Bone marrow (tissue), 2 donors: ENCODE results near the gene KCNQ1OT1.

Experiments
- DNase-seq, 2 donors: peaks; one replicate each; lab custom pipeline; 2025; lab: John Stamatoyannopoulos, UW

The KCNQ1OT1 gene

GRCh38 chr11:2686360-2687222, 13.2 kb downstream of the KCNQ1OT1 start:
- no peak for DNase-seq

- DNase-seq = no peak
Measured at GRCh38 chr11:2685566-2686359, 14.0 kb downstream of the KCNQ1OT1 start.

DNA sequence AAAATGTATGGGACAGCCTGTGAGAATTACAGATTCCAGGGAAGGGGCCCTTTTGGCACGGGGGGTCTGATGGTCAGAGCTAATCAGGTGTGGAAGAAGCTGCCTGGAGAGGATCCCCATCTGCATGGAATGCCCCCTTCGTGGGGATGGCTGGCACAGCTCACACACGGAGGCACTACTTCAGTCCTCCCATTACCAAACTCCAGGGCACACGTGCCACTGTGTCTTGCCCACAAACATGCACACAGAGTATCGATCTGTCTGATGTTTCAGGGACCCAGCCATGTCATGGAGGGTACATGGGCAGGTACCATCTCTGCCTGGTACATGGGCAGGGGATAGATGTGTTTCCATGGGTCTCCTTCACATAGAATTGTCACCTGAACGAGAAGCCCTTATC, 14.7 kb downstream of the KCNQ1OT1 start:
- no peak for DNase-seq

DNA sequence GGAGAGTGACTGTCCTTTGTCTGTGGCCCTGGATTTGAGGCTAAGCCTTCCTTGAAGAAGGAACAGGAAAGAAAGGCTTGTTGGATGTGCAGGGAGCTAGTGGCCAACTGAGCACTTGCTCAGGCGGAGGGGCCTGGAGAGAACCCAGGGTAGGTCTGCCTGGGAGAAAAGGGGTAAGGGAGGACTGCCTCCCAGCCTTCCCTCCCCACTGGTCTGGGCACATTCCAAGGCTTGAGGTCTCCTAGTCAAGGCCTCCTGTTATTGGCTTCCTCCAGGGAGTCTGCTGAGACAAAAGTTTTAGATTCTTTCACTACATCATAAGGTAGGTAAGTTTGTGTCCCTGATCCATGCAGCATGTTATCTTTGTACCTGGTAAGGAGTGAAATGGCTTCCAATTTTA, 15.2 kb downstream of the KCNQ1OT1 start:
- DNase-seq = no peak

GRCh38 chr11:2683806-2684205, 16.0 kb downstream of the KCNQ1OT1 start:
- no peak for DNase-seq

- DNase-seq = no peak
Measured at GRCh38 chr11:2681408-2682145, 18.2 kb downstream of the KCNQ1OT1 start.

DNA sequence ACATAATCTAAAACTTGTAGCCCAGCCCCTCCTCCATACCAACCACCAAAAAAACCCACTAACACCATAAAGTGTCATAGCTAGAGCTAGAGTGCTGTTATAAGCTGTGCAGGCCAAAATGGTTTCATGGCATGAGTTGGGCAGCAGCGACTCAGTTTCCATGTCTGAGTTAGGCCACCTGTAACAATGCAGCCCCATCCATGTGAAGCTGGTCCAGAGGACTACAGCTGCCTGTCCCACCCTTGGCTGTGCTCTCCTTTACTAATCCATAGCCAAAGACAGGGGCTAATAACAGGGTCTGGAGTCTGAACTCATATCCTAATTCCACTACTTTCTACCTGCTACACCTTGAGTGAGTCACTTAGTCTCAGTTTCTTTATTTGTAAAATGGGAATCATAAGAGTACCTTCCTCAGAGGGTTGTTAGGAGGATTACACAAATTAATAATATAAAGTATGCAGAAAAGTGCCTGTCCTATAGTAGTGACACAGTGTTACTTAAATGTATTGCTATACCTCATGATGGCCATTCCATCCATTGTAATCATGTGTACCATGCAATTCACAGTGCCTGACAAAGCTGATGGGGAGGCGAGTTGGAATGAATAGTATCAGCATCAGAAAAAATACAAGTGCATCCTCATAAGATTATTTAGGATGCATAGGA, 20.6 kb downstream of the KCNQ1OT1 start:
- no peak for DNase-seq

GRCh38 chr11:2678396-2678795, 21.4 kb downstream of the KCNQ1OT1 start:
- DNase-seq = no peak

DNA sequence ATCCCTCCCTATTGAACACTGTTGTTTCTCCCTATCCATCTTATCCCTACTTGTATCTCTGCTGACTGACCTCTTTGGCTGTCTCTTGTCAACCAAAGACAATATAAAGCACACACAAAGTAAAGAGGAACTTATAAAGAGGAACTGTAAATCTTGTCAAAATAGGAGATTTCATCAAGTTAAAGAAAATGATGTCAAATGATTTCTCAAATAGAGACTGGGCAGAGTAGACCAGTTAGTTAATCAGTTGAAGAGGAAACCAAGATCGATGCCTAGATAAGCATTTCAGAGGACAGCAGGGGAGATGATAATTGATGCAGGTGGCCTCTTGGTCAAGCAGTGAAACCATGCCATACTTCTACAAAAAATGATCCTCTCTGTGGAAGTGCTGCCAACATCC, 22.7 kb downstream of the KCNQ1OT1 start:
- peak in 1 of 2 donors; percentile 41 for DNase-seq

- DNase-seq = no peak
Measured at GRCh38 chr11:2675540-2675939, 24.3 kb downstream of the KCNQ1OT1 start.

DNA sequence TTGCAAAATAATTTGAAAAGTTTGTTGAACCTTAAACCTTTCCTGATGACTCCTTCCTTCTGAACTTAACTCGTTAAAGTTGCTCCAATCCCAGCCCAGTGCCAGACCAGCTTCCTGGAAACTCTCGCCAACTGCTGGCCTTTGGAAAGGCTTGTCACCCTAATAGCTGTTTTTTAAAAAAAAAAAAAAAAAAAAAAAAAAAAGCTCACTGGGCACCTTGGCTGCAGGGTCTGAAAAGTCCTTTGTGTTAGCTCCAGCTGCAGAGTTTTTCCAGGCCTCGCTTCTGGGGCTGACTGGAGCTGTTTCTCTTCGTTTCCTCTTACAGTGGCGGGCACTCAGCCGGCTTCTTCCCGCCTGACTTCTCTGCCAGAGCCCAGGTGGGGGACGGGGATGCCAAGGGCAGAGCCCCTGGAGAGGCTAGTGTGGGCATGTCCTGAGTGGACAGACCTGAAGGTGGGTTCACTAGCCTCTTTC, 25.1 kb downstream of the KCNQ1OT1 start:
- no peak for DNase-seq

GRCh38 chr11:2673871-2674471, 25.8 kb downstream of the KCNQ1OT1 start:
- DNase-seq = no peak

DNA sequence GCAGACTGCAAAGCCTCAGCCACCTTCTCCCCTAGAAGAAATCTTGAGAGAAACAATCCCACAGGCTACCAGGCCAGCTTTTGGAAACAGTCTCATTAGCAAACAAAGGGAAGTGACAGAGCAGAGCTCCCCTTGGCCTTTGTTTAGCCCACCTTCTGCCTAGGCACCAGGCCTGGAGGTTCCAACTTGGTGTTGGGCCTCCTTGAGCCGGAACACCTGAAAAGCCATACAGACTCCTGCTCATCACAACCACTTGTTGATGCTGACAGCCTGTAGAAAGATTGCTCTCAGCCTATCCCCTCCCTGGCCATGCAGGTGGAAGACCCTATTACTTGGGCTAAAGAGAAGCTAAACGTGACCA, 26.6 kb downstream of the KCNQ1OT1 start:
- DNase-seq = no peak

DNA sequence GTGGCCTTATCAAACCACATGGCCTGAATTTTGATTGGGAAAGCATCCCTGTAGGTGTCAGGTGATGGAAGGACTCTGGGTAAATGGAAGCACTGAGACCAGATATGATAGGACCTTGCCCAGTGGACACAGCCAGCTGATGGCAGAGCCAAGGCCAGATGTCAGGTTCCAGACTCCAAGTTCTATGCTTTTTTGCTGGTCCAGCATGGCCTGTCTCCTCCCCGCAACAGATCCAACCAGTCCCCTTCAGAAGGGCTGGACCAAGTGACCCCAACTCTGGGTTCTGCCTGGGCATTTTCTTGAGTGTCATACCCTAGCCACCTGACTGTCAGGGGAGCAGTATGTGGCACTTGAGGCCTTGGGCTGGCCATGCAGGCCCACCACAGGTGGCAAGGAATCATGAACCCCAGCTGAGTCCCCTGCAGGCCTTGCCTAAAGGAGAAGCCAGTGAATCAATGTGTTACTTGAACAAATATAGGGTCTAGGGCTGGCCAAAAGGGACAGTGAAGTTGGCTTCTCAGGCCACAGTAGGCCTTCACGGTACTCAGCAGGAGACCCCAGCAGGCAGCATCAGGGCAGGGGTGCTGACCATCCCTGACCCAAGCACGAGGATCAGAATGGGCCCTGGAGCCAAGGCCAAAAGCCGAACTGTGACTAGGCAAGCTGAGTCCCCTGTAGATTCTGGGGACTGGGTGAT, 27.1 kb downstream of the KCNQ1OT1 start:
- DNase-seq = no peak

DNA sequence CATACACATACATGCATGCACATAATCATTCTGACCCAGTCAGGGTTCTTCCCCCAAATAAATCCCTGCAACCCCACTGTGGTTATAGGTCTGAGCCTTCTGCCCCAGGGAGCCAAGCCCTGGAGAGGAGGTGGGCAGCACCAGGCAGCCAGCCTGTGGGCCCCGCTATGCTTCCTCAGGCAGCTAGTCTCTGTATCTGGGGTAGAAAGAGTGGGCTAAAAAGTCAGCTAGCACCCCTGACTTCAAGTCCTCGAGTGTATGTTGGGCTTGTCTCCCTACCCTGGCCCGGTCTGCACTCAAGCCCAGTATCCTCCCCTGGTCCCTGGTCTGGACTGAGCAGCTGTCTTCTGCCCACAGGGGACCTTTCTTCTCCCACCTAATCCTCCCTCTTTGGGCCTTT, 28.0 kb downstream of the KCNQ1OT1 start:
- DNase-seq = no peak

DNA sequence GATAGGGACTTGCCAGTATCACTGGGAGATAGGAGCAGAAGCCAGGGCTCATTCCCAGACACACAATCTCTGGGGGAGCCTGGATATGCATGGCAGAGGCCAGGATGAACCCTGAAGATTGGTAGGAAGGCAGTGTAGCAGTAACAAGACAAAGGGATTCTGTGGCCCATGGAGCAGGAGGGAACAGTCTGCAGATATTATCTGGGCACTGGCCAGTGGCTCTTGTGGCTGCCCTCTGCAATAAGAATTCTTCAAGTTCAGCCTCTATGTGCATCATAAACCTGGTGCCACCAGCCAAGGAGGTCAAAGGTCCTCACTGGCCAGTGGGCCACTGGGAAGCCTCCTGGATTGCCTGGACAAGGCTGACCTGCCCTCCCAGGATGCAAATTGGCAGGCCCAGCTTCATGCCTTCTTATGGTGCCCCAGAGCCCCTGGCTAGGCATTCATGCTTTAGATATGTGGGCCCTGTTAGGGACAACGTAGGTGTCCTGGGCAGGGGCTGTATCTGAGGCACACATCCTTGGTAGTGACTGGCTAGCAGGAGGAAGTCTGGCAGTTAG, 29.2 kb downstream of the KCNQ1OT1 start:
- no peak for DNase-seq

GRCh38 chr11:2669634-2670469, 29.9 kb downstream of the KCNQ1OT1 start:
- DNase-seq = no peak

DNA sequence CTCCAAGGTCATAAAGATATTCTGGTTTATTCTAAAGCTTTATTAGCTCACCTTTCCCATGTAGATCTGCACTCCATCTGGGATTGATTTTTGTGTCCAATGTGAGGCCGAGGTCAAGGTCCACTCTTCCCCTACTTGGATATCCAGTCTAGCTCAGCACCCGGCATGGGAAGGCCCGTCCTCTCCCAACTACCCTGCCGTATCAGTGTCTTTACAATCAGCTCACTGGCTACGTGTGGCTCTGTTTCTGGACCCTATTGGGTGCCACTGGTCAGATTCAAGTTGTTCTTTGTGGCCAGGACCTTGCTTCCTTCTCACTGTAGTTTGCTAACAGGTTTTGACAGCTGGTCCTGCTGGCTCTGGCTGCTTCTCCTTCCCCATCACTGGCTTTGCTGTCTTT, 30.9 kb downstream of the KCNQ1OT1 start:
- DNase-seq = no peak

GRCh38 chr11:2667940-2668339, 31.9 kb downstream of the KCNQ1OT1 start:
- no peak for DNase-seq
